HG02798 (cell line): ENCODE data around the gene IQCE.

Experiments used
- ATAC-seq: cut with Tn5 transposase; IDR thresholded peaks from one replicate; pipeline ENCODE4 v1.9.1; 2021; ENCODE audit warnings: mild to moderate bottlenecking; ENCODE audit not compliant: unreplicated experiment, poor library complexity

The IQCE gene

GRCh38 chr7:2611922-2612321, 53.1 kb downstream of the IQCE start:
- ATAC-seq: no peak

- ATAC-seq: no peak
Observed at GRCh38 chr7:2612445-2613097, 53.8 kb downstream of the IQCE start.

DNA sequence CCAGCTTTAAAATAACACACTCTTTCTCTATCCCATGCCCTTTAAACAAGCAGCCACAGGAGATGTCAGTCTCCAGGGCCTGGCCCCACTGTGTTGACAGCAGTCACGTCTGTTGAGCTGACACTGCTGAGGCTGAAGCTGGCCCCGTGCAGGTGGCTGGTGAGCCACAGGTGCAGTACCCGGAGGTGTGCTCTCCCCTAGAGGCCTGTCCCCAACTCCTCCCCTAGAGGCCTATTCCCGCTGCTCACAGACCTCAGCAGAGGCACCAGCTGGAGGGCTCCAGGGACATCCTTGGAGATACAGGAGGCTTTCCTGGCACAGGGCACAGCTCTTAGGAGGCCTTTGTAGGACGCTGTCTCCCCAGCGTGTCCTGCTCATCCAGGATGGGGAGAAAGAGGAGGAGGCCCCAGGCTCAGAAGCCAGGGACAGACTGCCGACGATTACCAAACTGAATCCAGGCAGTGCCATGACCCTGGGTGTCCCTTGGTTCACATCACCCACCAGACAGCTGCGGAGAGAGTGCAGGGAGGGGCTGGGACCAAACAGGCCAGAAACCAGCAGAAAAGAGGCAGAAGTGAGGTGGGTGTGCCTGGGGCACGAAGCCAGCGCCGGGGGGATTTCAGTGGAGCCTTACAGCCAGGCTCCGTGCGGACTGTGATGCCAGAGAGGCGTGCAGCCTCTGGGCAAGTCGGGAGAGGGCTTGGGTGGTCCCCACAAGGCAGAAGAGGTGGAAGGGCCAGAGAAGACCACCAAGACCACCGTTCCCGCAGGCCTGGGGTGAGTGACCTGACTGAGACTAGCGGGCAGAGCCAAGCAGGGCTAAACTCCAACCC, 54.5 kb downstream of the IQCE start:
- no peak for ATAC-seq

DNA sequence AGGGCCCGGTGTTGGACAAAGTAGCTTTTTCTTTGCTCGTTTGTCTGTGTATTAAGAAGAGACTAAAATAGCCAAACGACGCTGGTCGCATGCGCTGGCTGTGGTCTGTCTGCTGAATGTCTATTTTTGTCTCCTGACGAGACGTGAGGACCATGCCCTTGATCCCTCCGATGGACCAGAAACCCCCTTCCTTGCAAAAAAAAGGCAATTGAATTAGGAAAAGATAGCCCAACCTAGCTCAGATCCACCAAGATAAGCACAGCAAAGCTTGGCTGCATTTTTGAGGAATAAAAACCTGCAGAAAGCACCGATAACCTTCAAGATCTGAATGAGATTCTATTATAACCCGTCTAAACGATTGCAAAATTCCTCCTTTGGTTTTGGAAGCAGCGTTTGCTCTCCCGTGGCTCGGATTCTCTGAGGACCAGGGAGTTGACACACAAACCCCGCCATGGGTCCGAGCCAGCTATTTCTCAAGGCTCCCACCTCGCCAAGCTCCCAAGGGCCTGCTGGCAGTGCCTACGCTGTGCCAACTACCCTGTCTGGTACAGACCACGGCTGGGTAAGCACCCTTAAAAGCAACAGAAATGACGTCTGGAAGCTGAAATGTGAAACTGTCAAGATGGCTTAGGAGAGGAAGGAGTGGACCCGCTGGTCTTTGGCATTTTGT, 55.3 kb downstream of the IQCE start:
- no peak for ATAC-seq

GRCh38 chr7:2614631-2615330, 56.0 kb downstream of the IQCE start:
- ATAC-seq: no peak

GRCh38 chr7:2616387-2617324, 57.9 kb downstream of the IQCE start:
- no peak for ATAC-seq

DNA sequence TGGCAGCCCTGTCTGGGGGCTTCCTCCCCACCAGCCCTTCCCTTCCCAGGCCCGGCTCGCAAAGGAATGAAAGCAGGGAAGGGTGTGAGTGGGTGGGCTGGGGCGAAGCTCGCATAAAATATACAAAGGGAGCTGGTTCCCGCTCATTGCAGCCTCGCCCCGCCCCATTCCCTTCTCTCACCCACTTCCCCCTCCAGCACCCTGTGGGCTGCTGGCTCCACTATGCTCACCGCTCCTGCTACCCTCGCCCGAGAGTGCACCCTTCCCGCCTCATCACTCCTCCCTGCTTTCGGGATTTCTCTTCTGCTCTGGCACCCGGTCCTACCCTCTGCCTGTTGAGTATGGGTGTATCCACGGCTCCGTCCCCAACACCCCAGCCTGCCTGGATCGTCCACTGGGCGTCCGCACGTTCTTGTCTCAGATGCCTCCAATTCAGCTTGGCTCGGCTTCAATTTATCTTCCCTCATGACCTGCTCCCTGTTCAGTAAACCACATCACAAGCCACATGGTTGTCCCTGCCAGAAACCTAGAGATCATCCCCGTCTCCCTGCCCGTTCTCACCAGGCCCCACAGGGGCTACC, 58.6 kb downstream of the IQCE start:
- ATAC-seq: no peak

DNA sequence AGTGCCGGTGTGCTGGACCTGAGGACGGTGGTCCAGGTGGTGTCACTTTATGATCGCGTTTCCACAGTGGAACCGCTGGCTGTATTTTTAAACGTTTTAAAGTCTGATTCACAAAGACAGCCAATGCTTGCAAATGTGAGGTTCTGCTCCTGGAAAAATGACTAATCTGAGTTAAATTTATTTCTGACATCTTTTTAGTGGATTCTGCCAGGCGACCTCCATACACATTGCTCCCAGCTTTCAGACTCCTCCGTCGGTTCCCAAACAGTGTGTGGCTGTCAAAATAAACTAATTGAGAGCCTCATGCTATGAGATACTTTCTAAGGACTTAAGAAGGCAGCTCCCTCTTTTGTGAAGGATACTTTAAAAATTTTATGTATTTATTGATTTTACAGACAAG, 60.3 kb downstream of the IQCE start:
- no peak for ATAC-seq

GRCh38 chr7:2621061-2621828, 62.5 kb downstream of the IQCE start:
- ATAC-seq: no peak

DNA sequence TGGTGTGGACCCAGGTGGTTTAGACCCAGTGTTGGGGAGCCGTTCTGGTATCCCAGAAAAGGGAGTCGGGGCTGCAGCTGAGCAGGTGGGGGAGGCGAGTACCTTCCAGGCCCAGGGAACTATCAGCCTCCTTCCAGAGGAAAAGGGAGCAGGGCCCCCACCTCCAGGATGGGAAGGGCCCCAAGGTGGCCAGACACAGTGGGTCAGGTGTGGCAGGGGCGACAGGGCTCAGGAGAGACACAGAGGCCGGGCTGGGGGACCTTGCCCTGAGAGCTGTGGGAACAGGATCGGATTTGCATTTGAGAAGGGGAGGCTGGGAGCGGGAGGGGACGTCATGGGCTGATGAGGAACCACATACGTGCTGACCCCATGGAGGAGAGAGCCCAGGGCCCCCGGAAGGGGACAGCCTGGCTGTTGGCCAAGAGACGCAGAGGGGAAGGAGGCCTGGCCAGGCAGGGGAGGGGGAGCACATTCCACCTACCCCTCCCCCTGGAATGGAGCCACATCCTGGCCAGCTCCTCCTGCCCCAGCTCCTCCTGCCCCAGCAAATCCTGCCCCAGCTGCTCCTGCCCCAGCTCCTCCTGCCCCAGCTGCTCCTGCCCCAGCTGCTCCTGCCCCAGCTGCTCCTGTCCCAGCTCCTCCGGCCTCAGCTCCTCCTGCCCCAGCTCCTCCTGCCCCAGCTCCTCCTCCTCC, 63.3 kb downstream of the IQCE start:
- no peak for ATAC-seq

DNA sequence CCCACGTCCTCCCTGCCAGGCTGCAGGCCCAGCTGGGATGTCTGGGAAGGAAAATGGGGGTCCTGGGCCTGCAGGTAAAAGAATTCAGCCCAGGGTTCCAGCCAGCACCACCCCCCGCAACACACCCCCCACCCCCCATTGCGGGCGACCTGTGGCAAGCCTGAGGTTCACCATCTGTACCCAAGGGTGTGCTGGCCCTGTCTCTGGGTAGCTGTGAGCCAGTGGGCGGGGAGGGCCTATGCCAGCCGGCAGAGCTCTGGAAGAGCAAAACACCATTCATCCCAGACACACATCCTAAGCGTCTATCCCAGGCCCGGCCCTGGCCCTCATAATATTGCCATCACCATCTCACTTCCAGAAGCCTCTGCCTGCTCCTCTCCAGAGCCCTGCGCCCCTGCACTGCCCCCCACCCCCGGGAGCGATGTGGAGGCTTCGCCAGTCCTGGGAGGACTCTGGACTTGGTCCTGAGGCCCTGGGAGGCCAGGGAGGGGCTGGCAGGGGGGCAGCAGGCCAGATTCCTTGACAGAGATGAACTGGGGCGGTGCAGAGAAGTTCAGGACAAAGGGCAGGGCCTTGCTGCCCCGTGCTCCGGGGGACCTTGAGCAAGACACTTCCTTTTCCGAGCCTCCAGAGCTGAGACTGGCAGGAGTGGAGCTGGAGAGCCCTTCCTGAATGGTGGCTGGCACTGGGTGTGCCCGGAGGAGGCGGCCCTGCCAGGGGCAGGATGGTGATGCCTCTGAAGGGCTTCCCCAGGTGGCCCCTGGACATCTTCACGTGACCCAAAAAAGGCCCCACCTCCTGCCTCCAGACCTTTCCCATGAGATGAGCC, 64.3 kb downstream of the IQCE start:
- no peak for ATAC-seq

DNA sequence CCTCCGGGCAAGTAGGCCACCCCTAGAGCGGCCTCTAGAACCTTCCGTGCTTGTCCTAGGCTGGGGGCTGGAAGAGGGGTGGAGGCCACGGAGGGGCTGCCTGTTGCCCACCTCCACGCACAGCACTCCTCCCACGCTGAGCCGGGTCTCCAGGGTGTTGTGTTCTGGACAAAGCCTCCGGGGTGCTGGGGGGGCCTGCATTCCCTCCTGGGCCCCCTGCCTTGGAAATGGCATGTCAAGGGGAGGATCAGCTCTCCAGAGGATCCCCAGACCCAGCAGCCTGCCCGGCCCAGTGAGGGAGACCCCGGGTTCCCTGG, 64.9 kb downstream of the IQCE start:
- no peak for ATAC-seq

DNA sequence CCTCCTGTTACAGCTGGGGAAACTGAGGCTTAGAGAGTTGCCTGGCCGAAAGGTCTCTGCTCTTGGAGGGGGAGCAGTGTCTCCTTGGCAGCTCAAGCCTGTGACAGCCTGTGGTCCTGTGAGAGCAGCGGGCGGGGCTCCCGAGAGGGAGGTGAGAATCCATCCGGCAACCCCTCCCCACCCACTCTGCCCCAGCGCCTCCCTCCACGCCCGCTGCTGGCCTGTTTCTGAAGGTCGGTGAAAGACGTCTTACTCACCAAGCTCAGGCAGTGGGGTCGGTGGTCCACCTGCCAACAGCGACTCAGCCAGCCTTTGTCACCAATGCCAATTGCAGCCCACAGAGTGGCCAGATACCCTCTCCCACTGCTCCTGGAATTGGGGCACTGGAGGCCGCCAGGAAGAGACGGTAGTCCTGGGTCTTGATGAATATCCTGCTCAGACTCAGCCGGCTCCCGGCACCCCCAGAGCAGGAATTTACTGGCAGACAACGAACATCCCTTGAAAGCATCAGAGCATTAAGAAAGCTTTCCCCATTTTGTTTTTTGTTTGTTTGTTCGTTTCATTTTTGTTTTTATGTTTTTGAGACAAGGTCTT, 65.6 kb downstream of the IQCE start:
- ATAC-seq: no peak

DNA sequence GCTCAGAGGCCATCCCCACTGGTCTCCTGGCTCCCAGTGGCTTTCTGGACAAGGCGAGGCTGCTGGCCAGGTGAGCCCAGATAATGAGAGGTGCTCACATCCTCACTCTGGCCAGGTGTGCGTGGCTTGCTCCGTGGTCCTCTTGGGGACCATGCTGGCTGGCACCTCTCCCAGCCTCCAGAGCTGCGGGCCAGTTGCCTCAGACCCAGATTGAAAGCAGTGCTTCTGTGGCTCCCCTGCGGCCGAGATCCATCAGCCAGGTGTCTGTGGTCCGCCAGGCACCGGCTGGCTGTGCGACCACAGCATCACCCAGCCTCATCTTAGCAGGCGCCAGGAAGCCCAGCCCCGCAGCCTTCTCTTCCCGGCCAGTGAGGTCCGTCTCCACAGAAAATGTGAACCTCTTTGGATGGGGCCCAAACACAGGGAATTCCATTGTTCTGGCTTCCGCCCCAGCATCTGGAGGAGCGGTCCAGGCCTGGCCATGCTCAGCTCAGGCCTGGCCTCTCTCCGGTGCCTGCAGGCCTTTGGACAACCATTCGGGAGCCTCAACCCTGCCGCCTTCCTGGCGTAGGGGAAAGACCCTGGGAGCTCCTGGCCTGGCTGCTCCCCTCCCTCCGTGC, 67.8 kb downstream of the IQCE start:
- no peak for ATAC-seq

DNA sequence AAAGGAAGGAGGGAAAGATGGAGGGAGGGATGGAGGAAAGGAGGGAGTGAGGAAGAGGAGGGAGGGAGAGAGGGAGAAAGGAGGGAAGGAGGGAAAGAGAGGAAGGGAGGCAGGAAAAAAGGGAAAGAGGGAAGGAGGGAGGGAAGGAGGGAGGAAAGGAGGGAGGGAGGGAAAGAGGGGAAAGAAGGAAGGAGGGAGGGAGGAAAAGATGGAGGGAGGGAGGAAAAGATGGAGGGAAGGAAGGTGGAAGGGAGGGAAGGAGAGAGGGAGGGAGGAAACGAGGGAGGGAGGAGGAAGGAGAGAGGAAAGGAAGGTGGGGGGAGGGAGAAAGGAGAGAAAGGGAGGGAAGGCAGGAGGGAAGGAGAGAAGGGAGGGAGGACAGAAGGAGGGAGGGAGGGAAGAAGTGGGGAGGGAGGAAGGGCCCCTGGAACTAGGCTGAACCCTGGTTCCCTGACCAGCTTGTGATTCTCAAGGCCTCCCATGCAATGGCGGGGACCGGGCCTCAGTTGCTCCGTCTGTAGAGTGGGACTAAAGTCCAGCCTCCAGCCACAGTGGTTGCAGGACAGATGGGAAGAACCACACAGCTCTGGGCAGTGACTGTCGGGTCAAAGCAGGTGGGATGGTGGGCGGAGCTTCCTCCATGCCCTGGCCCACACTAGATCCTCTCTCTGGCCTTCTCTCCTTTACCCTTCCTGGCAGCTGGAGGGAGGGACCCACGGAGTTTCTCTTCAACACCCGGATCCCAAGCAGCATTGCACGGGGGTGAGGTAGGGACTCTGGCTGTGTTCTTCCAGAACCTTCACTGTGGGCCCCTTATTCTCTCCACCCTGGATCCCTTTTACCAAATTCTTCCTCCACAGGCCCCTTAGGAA, 68.7 kb downstream of the IQCE start:
- no peak for ATAC-seq

- ATAC-seq: no peak
Observed at GRCh38 chr7:2628130-2628482, 69.3 kb downstream of the IQCE start.
